ENCODE measurements around the gene FBXO45. TPM values are rescaled to one million over a fixed set of nuclear protein-coding genes. Genes with fewer than 3 reads are reported as not detected.
"Not testable (repeated sequence)": the region's sequence is repeated elsewhere in the genome, so short reads cannot be mapped to it uniquely, and the experiment has no call there.

Gene FBXO45
- total RNA-seq, 1 donor from 2014 or later = 23.1 TPM

DNA sequence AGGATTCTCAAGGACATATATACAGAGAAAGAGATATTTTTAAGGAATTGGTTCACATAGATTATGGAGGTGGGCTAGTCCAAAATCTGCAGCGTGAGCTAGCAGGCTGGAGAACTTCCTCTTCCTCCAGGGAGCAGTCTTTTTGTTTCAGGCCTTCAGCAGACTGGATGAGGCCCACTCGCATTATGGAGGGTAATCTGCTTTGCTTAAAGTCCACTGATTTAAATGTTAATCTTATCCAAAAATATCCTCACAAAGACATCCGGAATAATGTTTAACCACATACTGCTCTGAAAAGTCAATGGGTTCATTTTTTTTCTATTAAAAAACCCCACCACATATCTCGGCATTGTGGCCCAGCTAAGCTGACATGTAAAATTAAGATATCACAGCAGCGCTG is 48.8 kb downstream of the FBXO45 start:
- no peak overlapping the region for H2AFZ ChIP-seq (replicated peaks)
- H3K9me3 ChIP-seq (ENCODE audit: low read depth) = no peaks in the 10 kb centered on the region
- H3K4me3 Mint-ChIP-seq = no peak overlapping the region

DNA sequence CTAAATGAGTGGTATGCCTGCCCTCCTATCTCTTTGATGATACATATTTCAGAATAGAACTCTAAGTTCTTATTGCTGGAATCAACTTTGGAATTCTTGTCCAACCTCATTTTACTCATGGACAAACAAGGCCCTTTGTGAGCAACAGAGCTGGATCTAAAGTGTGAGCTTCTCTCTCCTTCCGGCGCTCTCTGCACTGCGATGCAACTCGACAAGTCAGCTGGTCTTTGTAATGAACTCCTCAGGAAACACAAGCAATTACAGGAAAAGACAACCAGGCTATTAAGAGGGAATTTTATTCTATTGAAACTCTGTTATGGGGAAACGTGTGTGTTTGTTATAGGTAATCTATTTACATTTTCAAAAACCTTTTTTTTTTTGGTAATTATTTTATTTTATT is 50.8 kb downstream of the FBXO45 start:
- Mint-ChIP-seq H3K36me3 (no peaks in the 10 kb centered on the region), H3K4me1 (peaks cover 25% of the 10 kb centered on the region), H3K9me3 (no peaks in the 10 kb centered on the region), H3K4me3 (no peak overlapping the region), H3K27me3 (ENCODE audit: insufficient read depth, low read depth) (no peaks in the 10 kb centered on the region), H3K27ac (peak overlapping the region; percentile 91)
- no peaks in the 10 kb centered on the region for H3K9me3 ChIP-seq (ENCODE audit: low read depth)
- peak overlapping the region; percentile 72 for H3K4me2 ChIP-seq
- no peaks in the 10 kb centered on the region for H3K27me3 ChIP-seq
- no peaks in the 10 kb centered on the region for H4K20me1 ChIP-seq (ENCODE audit: low read depth)
- H3K27ac ChIP-seq = peak overlapping the region; percentile 54
- no peak overlapping the region for H3K9ac ChIP-seq
- peaks cover 28% of the 10 kb centered on the region for H3F3A ChIP-seq (ENCODE audit: low read depth)
- TF ChIP-seq, protein P1, sequence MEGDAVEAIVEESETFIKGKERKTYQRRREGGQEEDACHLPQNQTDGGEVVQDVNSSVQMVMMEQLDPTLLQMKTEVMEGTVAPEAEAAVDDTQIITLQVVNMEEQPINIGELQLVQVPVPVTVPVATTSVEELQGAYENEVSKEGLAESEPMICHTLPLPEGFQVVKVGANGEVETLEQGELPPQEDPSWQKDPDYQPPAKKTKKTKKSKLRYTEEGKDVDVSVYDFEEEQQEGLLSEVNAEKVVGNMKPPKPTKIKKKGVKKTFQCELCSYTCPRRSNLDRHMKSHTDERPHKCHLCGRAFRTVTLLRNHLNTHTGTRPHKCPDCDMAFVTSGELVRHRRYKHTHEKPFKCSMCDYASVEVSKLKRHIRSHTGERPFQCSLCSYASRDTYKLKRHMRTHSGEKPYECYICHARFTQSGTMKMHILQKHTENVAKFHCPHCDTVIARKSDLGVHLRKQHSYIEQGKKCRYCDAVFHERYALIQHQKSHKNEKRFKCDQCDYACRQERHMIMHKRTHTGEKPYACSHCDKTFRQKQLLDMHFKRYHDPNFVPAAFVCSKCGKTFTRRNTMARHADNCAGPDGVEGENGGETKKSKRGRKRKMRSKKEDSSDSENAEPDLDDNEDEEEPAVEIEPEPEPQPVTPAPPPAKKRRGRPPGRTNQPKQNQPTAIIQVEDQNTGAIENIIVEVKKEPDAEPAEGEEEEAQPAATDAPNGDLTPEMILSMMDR (IDR thresholded peaks at IDR 0.05) = no peak
- TF ChIP-seq EZH2phosphoT487 (IDR thresholded peaks at IDR 0.05) = no peak
- TF ChIP-seq EZH2 (IDR thresholded peaks at IDR 0.05) = no peak
- no peaks in the 10 kb centered on the region for H3K36me3 ChIP-seq
- H3K79me2 ChIP-seq (ENCODE audit: low read depth) = no peaks in the 10 kb centered on the region
- peaks cover 32% of the 10 kb centered on the region for H3K4me1 ChIP-seq
- peak; percentile 60 for DNase-seq (ENCODE audit: low spot score)
- peak overlapping the region; percentile 5 for H3K4me3 ChIP-seq
- H2AFZ ChIP-seq (replicated peaks) = no peak overlapping the region

More for the DNA sequence above, 48.8 kb downstream of the FBXO45 start:
- no peak overlapping the region for H3K9ac ChIP-seq
- no peak overlapping the region for H3K4me3 ChIP-seq
- no peak overlapping the region for H3K27ac ChIP-seq
- H3K36me3 ChIP-seq = no peaks in the 10 kb centered on the region
- TF ChIP-seq EZH2 (IDR thresholded peaks at IDR 0.05) (no peak), EZH2phosphoT487 (IDR thresholded peaks at IDR 0.05) (no peak)
- TF ChIP-seq, protein P1 (IDR thresholded peaks at IDR 0.05) = no peak
- Mint-ChIP-seq H3K4me1 (peaks cover 29% of the 10 kb centered on the region), H3K9me3 (no peaks in the 10 kb centered on the region), H3K27me3 (ENCODE audit: insufficient read depth, low read depth) (peaks cover 2% of the 10 kb centered on the region), H3K27ac (peak overlapping the region; percentile 70), H3K36me3 (no peaks in the 10 kb centered on the region)
- no peaks in the 10 kb centered on the region for H3K27me3 ChIP-seq
- H3K79me2 ChIP-seq (ENCODE audit: low read depth) = no peaks in the 10 kb centered on the region
- no peaks in the 10 kb centered on the region for H4K20me1 ChIP-seq (ENCODE audit: low read depth)
- H3K4me2 ChIP-seq = no peak overlapping the region
- DNase-seq (ENCODE audit: low spot score) = no peak
- peaks cover 23% of the 10 kb centered on the region for H3K4me1 ChIP-seq
- H3F3A ChIP-seq (ENCODE audit: low read depth) = peaks cover 28% of the 10 kb centered on the region

DNA sequence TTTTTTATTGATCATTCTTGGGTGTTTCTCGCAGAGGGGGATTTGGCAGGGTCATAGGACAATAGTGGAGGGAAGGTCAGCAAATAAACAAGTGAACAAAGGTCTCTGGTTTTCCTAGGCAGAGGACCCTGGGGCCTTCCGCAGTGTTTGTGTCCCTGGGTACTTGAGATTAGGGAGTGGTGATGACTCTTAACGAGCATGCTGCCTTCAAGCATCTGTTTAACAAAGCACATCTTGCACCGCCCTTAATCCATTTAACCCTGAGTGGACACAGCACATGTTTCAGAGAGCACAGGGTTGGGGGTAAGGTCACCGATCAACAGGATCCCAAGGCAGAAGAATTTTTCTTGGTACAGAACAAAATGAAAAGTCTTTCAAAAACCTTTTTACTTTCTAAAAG is 51.2 kb downstream of the FBXO45 start:
- Mint-ChIP-seq H3K27ac (peak overlapping the region; percentile 94), H3K4me1 (peaks cover 29% of the 10 kb centered on the region)
- Histone ChIP-seq H3K4me1 (peaks cover 36% of the 10 kb centered on the region), H3F3A (ENCODE audit: low read depth) (peaks cover 28% of the 10 kb centered on the region), H3K27ac (peak overlapping the region; percentile 54), H3K4me2 (peak overlapping the region; percentile 72)
- H3K9me3 Mint-ChIP-seq; H3K79me2 ChIP-seq (ENCODE audit: low read depth); H3K27me3 ChIP-seq; H2AFZ ChIP-seq (replicated peaks); H3K4me3 Mint-ChIP-seq; H3K9me3 ChIP-seq (ENCODE audit: low read depth); H3K9ac ChIP-seq; H3K27me3 Mint-ChIP-seq (ENCODE audit: insufficient read depth, low read depth); H3K4me3 ChIP-seq; DNase-seq (ENCODE audit: low spot score); H4K20me1 ChIP-seq (ENCODE audit: low read depth); H3K36me3 ChIP-seq; H3K36me3 Mint-ChIP-seq: not testable (repeated sequence)

DNA sequence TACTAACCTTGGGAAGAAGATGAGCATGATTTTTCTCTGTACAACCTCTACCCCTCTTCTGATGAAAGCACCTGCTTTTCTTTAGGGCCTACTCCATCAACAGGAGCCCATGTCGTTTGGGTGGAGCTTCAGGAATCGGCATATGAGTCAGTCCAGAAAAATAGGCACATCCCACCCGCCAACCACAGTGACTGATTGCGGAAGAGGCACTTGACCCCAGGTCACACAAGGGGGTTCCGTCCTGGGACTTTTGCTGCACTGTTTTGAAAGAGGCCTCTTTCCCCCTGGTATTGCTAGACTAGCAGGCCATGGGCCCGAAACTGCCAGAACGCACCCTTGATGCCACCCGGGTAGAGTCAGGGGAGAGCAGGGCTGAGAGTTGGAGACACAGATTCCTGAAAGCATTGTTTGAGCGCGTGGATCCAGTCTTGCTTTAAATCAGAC is 51.7 kb downstream of the FBXO45 start:
- peak overlapping the region; percentile 66 for H3K4me3 Mint-ChIP-seq
- H3K27ac Mint-ChIP-seq = peak overlapping the region; percentile 94
- H3K4me1 Mint-ChIP-seq = peaks cover 33% of the 10 kb centered on the region
- Histone ChIP-seq H3K27ac (no peak overlapping the region), H3K4me1 (peaks cover 37% of the 10 kb centered on the region), H3K4me2 (peak overlapping the region; percentile 6), H3K4me3 (no peak overlapping the region), H3K79me2 (ENCODE audit: low read depth) (no peaks in the 10 kb centered on the region), H3K27me3 (no peaks in the 10 kb centered on the region), H2AFZ (replicated peaks) (no peak overlapping the region), H3F3A (ENCODE audit: low read depth) (peaks cover 28% of the 10 kb centered on the region), H3K9me3 (ENCODE audit: low read depth) (no peaks in the 10 kb centered on the region), H4K20me1 (ENCODE audit: low read depth) (no peaks in the 10 kb centered on the region), H3K9ac (no peak overlapping the region), H3K36me3 (no peaks in the 10 kb centered on the region)
- no peaks in the 10 kb centered on the region for H3K27me3 Mint-ChIP-seq (ENCODE audit: insufficient read depth, low read depth)
- H3K9me3 Mint-ChIP-seq = no peaks in the 10 kb centered on the region
- no peaks in the 10 kb centered on the region for H3K36me3 Mint-ChIP-seq
- no peak for TF ChIP-seq EZH2phosphoT487 (IDR thresholded peaks at IDR 0.05)
- no peak for TF ChIP-seq EZH2 (IDR thresholded peaks at IDR 0.05)
- DNase-seq (ENCODE audit: low spot score) = no peak
